Left ventricle myocardium inferior (tissue), 1 donor: ENCODE data around the gene ALPG. TPM values are rescaled to one million over a fixed set of nuclear protein-coding genes. Genes with fewer than 3 reads are reported as not detected.

Source experiments
- DNase-seq: peaks from one replicate; pipeline ENCODE4 v3.0.0-alpha.2; 2020
- H3K27ac ChIP-seq: fragments of 200-600 bp; replicated peaks from 2 replicates; pipeline ENCODE4 v1.8.0; 2021
- H3K27me3 ChIP-seq: fragments of 200-600 bp; 2 replicates; pipeline ENCODE4 v1.8.0; 2021; ENCODE audit warnings: low read depth
- H3K36me3 ChIP-seq: fragments of 200-600 bp; 2 replicates; pipeline ENCODE4 v1.8.0; 2021
- H3K4me1 ChIP-seq: fragments of 200-600 bp; 2 replicates; pipeline ENCODE4 v1.8.0; 2021
- H3K4me3 ChIP-seq: fragments of 200-600 bp; 2 replicates; pipeline ENCODE4 v1.8.0; 2021; ENCODE audit warnings: mild to moderate bottlenecking, moderate library complexity
- H3K9me3 ChIP-seq: fragments of 200-600 bp; replicated peaks from 2 replicates; pipeline ENCODE4 v1.8.0; 2021
- CTCF ChIP-seq: fragments of 200-600 bp; IDR thresholded peaks from 2 replicates; pipeline ENCODE4 v1.8.0; 2021; ENCODE audit warnings: antibody characterized with exemption, mild to moderate bottlenecking, borderline replicate concordance
- intact Hi-C: fragments of 100-400 bp; cut with micrococcal nuclease; formaldehyde crosslinking; loops from one replicate; pipeline ENCODE4 v1.11.0; 2022
- total RNA-seq: library from RNA; stranded (reverse); fragmentation: NEBNext Ultra II Directional; extraction: Animal tissue kit (Norgen Biotek cat#: 25700); gene quantifications from one replicate; pipeline ENCODE4 v1.2.1, GENCODE V29; 2021
- donor health status: DM: no; HTN: yes; CAD: no; lungs with severe emphysema.

The ALPG gene
- total RNA-seq, 1 donor from 2014 or later = not detected

GRCh38 chr2:232458051-232458660 is 51.5 kb downstream of the ALPG start:
- Histone ChIP-seq H3K27ac (no peak overlapping the region), H3K9me3 (no peaks in the 10 kb centered on the region), H3K36me3 (no peaks in the 10 kb centered on the region), H3K4me3 (no peak overlapping the region), H3K27me3 (peaks cover 89% of the 10 kb centered on the region), H3K4me1 (no peaks in the 10 kb centered on the region)
- DNase-seq = no peak
- intact Hi-C loops = no loop called here
- no peak for TF ChIP-seq CTCF

GRCh38 chr2:232458661-232459418 is 52.2 kb downstream of the ALPG start:
- no peaks in the 10 kb centered on the region for H3K36me3 ChIP-seq
- no peak for TF ChIP-seq CTCF
- H3K27me3 ChIP-seq = peaks cover 94% of the 10 kb centered on the region
- no peaks in the 10 kb centered on the region for H3K9me3 ChIP-seq
- no peak for DNase-seq
- H3K27ac ChIP-seq = no peak overlapping the region
- no peak overlapping the region for H3K4me3 ChIP-seq
- intact Hi-C loops = no loop called here
- no peaks in the 10 kb centered on the region for H3K4me1 ChIP-seq

GRCh38 chr2:232459419-232460035 is 52.9 kb downstream of the ALPG start:
- Histone ChIP-seq H3K27me3 (peaks cover 93% of the 10 kb centered on the region), H3K4me1 (no peaks in the 10 kb centered on the region), H3K4me3 (no peak overlapping the region), H3K9me3 (no peaks in the 10 kb centered on the region), H3K27ac (no peak overlapping the region), H3K36me3 (no peaks in the 10 kb centered on the region)
- no peak for TF ChIP-seq CTCF
- no peak for DNase-seq
- intact Hi-C loops = no loop called here

- DNase-seq = no peak
- Histone ChIP-seq H3K36me3 (no peaks in the 10 kb centered on the region), H3K4me1 (no peaks in the 10 kb centered on the region), H3K4me3 (no peak overlapping the region), H3K27me3 (peaks cover 94% of the 10 kb centered on the region), H3K27ac (no peak overlapping the region), H3K9me3 (no peaks in the 10 kb centered on the region)
- TF ChIP-seq CTCF = no peak
- intact Hi-C loops = no loop called here
Observed at GRCh38 chr2:232460171-232460570, 53.5 kb downstream of the ALPG start.

Other genes with a start within 250 kb of the ALPG start
- gene ALPP, start 28.1 kb upstream of the ALPG start, total RNA-seq = not detected
- not detected for gene ALPI, start 49.3 kb downstream of the ALPG start, total RNA-seq
- not detected for gene ECEL1, start 81.0 kb downstream of the ALPG start, total RNA-seq
- gene PRSS56, start 113.5 kb downstream of the ALPG start, total RNA-seq = not detected
- gene CHRND, start 119.3 kb downstream of the ALPG start, total RNA-seq = not detected
- not detected for gene CHRNG, start 132.8 kb downstream of the ALPG start, total RNA-seq
- 2.4 TPM for gene TIGD1, start 143.7 kb downstream of the ALPG start, total RNA-seq
- 44.2 TPM for gene EIF4E2, start 143.8 kb downstream of the ALPG start, total RNA-seq
- 29.7 TPM for gene EFHD1, start 226.8 kb downstream of the ALPG start, total RNA-seq